ENCODE measurements around the gene EVC. TPM values are rescaled to one million over a fixed set of nuclear protein-coding genes. Genes with fewer than 3 reads are reported as not detected.
"Not testable (repeated sequence)": the region's sequence is repeated elsewhere in the genome, so short reads cannot be mapped to it uniquely, and the experiment has no call there.

Gene EVC
- total RNA-seq, 1 experiment from 2014 or later: 3.1 TPM

- no peak for DNase-seq (ENCODE audit: extremely low read depth, low read depth)
Observed at GRCh38 chr4:5809216-5809776, 98.3 kb downstream of the EVC start.

DNA sequence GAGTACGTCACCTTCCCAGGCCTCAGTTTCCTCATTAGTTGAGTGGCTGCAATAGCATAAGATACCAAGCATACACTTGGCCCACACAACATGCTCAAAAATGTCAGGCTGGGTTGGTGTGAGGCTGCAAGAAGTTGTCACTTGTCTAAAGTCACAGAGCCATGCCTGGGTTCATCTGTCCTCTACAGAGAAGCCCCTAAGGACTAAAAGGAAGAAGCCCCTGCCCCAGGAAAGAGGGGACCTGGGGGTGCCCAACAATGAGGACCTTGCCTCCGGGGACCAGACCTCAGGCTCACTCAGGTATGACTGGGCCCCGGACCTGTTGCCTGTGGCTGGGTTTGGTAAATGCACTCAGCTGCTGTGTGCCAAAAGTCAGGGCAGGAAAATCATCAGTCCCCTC is 99.2 kb downstream of the EVC start:
- DNase-seq (ENCODE audit: extremely low read depth, low read depth): no peak

GRCh38 chr4:5810770-5811430 is 99.9 kb downstream of the EVC start:
- no peak for DNase-seq (ENCODE audit: extremely low read depth, low read depth)

GRCh38 chr4:5812057-5812456 is 101.1 kb downstream of the EVC start:
- DNase-seq (ENCODE audit: extremely low read depth, low read depth): not testable (repeated sequence)

DNA sequence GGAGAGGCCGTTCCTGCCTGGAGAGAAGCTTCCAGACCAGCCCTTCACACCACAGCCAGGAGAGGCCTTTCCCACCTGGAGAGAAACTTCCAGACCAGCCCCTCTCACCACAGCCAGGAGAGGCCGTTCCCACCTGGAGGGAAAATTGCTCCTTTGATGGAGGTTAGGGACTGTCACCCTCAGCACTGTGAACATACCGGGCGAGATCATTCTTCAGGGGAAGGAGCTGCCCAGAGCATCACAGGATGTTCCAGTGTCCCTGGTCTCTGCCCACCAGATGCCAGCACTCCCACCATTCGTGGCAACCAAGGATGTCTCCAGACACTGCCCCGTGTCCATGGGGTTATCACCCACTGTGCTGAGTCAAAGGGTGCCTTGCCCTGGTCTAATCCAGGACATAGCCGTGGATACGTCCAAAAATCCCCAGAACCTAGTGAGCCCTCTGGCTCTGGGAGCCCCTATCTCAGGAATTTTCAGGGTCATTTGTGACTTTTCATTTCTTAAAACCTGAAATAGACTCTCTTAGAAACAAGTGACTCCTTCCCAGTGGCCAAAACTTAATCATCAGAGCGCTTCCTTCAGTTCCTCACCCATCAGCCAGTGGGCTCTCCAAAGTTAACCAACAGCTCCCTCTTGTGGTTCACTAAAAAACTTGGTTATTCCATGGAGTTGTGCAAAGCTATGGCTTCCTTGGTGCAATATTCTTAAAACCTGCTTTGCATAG is 101.7 kb downstream of the EVC start:
- peak; percentile 57 for DNase-seq (ENCODE audit: extremely low read depth, low read depth)

GRCh38 chr4:5813882-5814255 is 102.9 kb downstream of the EVC start:
- DNase-seq (ENCODE audit: extremely low read depth, low read depth): no peak

DNA sequence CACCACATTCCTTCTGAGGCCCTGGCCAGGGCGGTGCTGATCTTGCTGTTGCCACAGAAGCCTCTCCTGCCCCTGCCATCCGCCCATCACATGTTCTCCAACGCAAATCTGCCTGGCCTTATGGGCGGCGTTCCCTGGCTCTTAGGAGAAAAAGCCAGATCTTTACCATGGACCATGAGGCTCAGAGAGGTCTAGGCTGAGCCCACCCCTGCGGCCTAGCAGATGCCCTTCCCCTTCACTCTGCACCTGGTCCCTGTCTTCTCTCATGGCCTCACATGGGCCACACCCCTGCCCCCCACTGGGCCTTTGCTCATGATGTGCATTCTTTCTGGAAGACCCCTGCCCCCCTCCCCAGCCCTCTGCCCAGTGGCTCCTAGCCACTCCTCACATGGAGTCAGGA is 103.4 kb downstream of the EVC start:
- DNase-seq (ENCODE audit: extremely low read depth, low read depth): no peak

DNA sequence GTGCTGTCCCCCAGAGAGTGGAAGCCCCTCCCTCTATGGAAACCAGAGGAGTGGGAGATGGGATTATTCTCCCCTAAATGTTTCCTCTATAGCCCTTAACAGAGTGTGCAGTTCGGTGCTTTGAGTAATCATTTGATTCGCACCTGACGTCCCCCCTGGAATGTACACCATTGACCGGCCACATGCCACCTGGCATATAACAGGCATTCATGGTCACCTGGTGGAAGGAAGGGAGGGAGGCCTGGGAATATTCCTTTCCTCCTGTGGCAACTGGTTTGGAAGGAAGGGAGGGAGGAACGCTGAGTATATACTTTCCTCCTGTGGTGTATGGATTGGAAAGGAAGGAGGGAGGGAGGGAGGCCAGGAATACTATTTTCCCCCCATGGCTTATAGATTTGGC is 104.6 kb downstream of the EVC start:
- no peak for DNase-seq (ENCODE audit: extremely low read depth, low read depth)

DNA sequence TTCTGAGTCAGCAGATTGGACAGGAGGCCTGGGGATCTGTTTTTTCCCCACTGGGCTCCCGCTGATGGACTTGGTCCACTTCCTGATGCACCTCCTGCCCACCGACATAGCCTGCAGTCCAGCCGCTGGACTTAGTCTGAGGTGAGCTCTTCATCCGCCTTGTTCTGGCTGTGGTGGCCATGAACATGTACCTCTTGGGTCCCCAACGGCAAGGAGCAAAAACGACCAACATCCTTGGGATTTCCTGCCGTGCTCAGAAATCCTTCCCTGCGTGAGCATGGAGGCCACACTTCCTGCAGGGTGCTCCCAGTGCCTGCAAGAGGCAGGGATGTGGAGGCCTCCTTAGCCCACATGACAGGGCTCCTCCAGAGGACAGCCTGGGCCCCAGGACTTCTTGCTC is 105.1 kb downstream of the EVC start:
- DNase-seq (ENCODE audit: extremely low read depth, low read depth): no peak

DNA sequence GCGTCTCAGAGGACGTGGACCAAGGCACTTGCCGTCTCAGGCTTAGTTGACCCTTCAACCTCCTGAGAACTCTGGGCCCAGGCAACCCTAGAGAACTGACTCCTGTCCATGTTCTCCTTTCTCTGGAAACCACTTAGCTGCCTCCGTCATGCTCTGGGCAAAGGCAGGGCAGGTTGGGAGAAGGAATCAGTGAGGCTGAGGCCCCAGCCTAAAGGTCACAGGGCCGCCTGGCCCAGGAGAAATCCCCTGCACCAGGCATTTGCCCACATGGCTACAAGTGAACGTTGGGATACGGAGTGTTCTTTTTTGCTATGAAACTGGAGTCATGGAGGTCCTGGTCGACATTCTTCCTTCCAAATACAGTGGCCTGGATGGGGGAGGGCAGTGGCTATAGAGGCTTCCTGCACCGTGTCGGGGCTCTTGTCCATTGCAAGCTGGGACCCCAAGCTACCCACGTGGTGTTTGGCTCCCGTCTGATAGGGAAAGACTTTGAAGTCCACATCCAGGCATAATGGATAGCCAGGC is 105.9 kb downstream of the EVC start:
- no peak for DNase-seq (ENCODE audit: extremely low read depth, low read depth)

GRCh38 chr4:5821665-5822358 is 110.8 kb downstream of the EVC start:
- DNase-seq (ENCODE audit: extremely low read depth, low read depth): no peak

DNA sequence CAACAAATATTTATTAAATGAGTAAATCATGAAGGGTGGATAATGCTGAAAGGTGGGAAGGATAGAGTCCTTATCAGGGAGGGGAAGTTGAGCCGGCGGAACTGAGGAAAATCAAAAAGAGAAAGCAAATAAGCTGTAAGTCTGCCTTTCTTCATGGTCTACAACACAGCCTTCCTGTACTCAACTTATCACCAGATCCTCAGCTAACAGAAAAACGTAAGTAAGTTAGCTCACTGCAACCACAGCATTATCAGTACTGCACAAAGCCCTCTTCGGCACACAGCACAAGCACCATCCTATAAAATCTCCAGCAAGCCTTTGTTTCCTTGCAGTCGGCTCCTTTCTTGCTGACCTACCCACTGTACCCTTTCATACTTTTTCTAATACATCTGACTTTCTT is 111.6 kb downstream of the EVC start:
- no peak for DNase-seq (ENCODE audit: extremely low read depth, low read depth)

DNA sequence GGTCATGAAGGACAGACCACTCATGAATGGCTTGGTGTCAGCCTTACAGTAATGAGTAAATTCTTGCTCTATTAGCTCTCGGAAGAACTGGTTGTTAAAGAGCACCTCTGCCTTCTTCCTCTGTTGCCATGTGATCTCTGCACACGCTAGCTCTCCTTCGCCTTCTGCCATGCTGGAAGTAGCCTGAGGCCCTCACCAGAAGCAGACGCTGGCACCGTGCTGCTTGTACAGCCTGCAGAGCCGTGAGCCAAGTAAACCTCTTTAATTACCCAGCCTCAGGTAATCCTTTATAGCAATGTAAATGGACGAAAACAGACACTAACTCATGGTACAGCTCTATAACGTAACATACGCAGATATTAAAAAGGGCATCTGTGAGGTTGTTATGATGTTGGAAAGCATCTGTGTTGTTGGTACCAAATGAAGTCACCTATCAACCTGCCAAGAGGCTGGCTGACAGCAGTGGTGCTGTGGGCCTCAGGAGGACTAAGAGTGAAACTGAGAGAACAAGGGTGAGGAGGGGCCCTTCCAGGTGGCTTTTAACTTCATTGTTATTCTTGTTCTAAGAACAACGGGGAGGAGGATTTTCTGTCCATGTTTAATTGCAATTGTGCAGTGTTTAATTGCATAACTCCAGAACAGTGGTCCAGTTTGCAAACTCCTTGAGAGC is 112.7 kb downstream of the EVC start:
- no peak for DNase-seq (ENCODE audit: extremely low read depth, low read depth)

DNA sequence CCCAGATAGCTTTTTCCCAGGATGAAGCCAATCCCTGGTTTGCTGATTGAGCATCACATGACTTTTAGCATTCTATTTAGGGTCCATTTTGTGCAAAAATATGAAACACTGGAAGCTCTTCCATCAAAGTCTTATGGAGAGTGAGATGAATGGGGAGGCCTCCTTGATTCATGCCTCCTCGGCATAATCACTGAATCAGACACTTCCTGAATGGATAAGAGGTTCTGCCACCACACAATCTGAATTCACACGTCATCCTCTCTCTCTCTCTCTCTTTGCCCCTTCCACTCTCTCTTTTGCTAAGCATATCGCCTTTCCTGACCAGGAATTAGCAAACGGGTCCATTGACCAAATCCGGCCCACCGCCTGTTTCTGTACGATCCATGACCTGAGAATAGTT is 113.2 kb downstream of the EVC start:
- DNase-seq (ENCODE audit: extremely low read depth, low read depth): no peak

DNA sequence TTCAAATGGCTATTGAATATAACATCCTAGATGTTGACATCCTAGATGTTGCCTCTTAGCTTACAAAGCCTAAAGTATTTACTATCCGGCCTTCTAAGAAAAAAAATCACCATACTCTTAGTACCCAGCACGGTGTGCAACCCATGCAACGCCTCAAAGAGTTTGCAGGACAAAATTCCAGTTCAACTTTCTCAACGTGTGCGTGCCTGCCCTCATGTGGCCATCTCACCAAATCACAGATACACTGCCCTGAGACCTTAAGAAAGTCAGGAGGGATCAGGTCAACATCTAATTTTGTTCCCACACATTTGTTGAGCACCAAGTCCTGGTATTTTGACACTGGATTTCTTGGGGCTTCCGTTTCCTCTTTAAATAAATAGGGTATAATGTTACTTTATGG is 113.6 kb downstream of the EVC start:
- peak; percentile 14 for DNase-seq (ENCODE audit: extremely low read depth, low read depth)

DNA sequence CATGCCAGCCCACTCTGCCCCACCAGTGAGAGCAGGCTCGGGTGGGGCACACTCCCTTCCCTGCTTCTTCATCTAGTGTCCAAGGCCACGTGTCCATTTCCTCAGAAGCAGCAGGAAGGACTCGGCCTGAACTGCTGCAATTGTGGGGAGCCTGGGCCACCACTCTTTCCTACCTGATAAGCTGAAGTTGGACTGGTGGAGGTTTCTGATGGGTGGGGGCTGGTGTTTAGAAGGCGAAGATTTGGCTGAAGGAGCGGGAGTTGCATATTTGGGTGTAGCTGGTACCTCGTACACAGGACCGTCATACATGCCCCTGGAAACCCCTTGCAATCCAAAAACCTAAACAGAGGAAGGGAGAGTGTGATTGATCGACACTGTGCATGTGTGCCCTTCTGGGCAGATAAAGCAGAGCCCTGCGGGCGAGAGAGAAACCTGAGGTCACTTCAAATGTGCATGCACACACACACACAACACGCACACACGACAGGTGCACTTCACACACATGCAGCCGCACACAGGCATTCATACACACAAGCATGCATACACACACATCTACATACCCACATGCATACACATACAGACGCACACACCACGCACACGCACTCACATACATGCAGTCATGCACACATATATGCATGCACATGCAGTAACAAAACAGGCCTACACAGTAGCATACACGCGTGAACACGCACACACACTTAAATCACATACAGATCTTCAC is 114.5 kb downstream of the EVC start:
- no peak for DNase-seq (ENCODE audit: extremely low read depth, low read depth)

DNA sequence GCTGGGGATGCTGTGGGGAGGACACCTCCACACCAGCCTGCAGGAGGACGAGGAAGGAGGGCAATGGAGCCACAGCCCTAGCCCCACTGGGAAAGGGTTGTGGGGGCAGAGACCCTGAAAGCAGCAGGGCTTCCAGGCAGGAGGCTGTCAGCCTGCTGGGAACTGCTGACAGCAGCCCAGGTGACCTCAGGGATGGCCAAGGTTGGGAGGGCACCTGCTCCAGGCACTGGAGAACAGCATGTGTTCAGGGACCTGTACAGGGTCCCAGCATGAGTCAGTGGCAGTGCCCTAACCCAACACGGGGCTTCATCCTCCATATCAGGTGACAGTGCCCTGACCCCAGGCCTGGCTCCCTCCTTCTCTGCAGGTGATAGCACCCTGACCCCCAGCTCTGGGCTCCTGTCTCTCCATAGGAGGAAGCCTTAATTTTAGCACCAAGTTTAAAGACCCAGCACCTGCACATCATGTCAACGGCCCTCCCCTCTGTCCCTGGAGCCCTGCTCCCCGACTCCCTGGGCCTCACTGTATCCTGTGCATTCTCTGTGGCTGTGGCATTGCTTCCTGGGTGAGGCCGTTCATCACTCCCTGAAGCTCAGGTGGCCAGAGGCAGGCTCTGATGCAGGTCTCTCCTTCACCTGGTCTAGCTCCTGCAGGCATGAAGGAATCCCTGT is 115.6 kb downstream of the EVC start:
- no peak for DNase-seq (ENCODE audit: extremely low read depth, low read depth)

DNA sequence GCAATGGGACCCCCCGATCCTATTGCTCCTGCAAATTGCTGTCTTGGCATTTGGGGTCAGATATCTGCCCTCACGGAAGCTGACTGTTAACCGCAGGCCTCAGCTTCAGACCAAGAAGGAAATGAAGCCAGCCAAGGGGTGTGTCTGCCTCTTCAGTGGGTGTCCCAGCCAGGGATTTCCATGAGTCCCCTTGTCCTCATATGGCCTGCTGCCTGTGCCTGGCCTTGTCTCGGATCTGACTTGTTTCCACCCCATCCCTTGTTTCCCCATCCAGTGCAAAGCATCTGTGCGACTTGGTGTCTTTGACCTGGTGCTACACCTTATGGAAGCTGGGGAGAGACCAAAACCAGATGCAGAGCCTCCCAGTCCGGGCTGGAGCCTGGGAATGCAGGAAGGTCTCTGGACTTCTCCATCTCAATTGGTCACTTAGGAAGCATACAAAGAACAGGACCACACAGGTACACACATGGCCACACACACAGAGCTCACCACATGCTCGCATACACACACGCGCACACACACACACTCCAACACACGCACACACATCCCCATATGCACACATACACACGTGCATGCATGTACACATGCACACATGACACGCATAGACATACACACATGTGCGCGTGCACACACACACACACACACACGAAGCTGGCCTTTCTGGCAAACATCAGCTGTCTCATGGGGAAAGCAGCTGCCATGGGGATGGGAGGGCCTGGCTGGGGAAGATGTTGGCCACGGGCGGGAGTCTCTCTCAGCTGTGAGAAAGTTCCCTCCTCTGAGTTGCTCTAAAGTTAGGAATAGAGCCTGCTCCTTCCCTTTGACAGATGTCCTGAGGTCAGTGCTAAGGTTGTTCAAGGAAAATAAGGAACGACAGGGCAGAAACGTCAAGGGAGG is 116.4 kb downstream of the EVC start:
- DNase-seq (ENCODE audit: extremely low read depth, low read depth): no peak

- no peak for DNase-seq (ENCODE audit: extremely low read depth, low read depth)
Observed at GRCh38 chr4:5828005-5828391, 117.0 kb downstream of the EVC start.

Measured in NCI-H460 (cell line).